B cell (primary cell): ENCODE measurements around the gene DGKE. TPM values are rescaled to one million over a fixed set of nuclear protein-coding genes. Genes with fewer than 3 reads are reported as not detected.

ENCODE experiments used
- ATAC-seq: fragments of 200-7000 bp; cut with Tn5 transposase; one replicate; pipeline ENCODE4 v1.10.0; 2021; ENCODE audit warnings: low read depth, mild to moderate bottlenecking, moderate number of reproducible peaks, moderate library complexity
- CTCF ChIA-PET: fragments of 350-600 bp; sonication (Branson Sonifier 250); formaldehyde crosslinking; loops from one replicate; lab custom pipeline; 2021; ENCODE audit warnings: antibody characterized with exemption, inconsistent platforms; lab: Charles Lee
- POLR2A ChIA-PET: fragments of 350-600 bp; sonication (Branson Sonifier 250); formaldehyde crosslinking; loops from one replicate; lab custom pipeline; 2021; ENCODE audit warnings: antibody characterized with exemption; lab: Charles Lee
- DNase-seq: peaks from one replicate; pipeline ENCODE4 v3.0.0; 2013
- H2AFZ ChIP-seq: 2 replicates; pipeline ENCODE4 v1.6.1; 2012; ENCODE audit warnings: mild to moderate bottlenecking, low read depth, low read length; ENCODE audit not compliant: insufficient read depth, poor library complexity, severe bottlenecking
- H3K27ac ChIP-seq, 2 donors: 1 replicate in 1 of 2; 2 replicates in 1 of 2; pipeline ENCODE4 v1.5.1; 2012 to 2013; ENCODE audit warnings: low read length in 2 of 2, mild to moderate bottlenecking in 2 of 2, moderate library complexity in 1 of 2
- H3K27me3 ChIP-seq, 4 experiments: fragments of 200-600 bp in 1 of 4; sonication (generic) in 1 of 4; replicated peaks in 1 of 4; 1 replicate in 2 of 4; 2 replicates in 2 of 4; pipeline versions ENCODE4 v1.6.1 to v1.7.0; 2013 to 2016; ENCODE audit warnings: low read length in 3 of 4, mild to moderate bottlenecking in 2 of 4, mixed read lengths in 1 of 4, moderate library complexity in 1 of 4; ENCODE audit not compliant: insufficient read depth in 4 of 4, control insufficient read depth in 3 of 4; ENCODE audit errors: control extremely low read depth in 1 of 4
- H3K36me3 ChIP-seq, 2 experiments: replicated peaks in 1 of 2; 1 replicate in 1 of 2; 2 replicates in 1 of 2; pipeline versions ENCODE4 v1.6.1 to v1.7.1; 2013; ENCODE audit warnings: low read length in 1 of 2; ENCODE audit not compliant: insufficient read depth in 2 of 2, control insufficient read depth in 1 of 2; ENCODE audit errors: control extremely low read depth in 1 of 2, extremely low read depth in 1 of 2
- H3K4me1 ChIP-seq, 2 donors: fragments of 200-600 bp in 1 of 2; sonication (generic) in 1 of 2; 1 replicate in 1 of 2; 2 replicates in 1 of 2; pipeline versions ENCODE4 v1.5.1 to v1.6.1; 2013 to 2017; ENCODE audit warnings: low read length in 2 of 2; ENCODE audit not compliant: control insufficient read depth in 2 of 2, insufficient read depth in 2 of 2
- H3K4me2 ChIP-seq: replicated peaks from 2 replicates; pipeline ENCODE3; 2012; ENCODE audit warnings: mild to moderate bottlenecking, low read depth, low read length; ENCODE audit not compliant: poor library complexity, severe bottlenecking
- H3K4me3 ChIP-seq, 5 experiments: fragments of 200-600 bp in 1 of 5; sonication (generic) in 1 of 5; 1 replicate in 3 of 5; 2 replicates in 2 of 5; pipeline versions ENCODE4 v1.5.1 to v1.7.0; 2011 to 2016; ENCODE audit warnings: low read length in 4 of 5, mild to moderate bottlenecking in 4 of 5, low read depth in 2 of 5, control low read depth in 1 of 5, moderate library complexity in 1 of 5; ENCODE audit not compliant: insufficient read depth in 1 of 5; ENCODE audit errors: control extremely low read depth in 1 of 5, extremely low read depth in 1 of 5
- H3K79me2 ChIP-seq: fragments of 200-600 bp; sonication (generic); one replicate; pipeline ENCODE4 v1.6.0; 2016; ENCODE audit warnings: low read length; ENCODE audit not compliant: control insufficient read depth, insufficient read depth
- H3K9ac ChIP-seq: fragments of 200-600 bp; sonication (generic); 2 replicates; pipeline ENCODE4 v1.6.1; 2017; ENCODE audit warnings: mild to moderate bottlenecking, low read length, moderate library complexity
- H3K9me3 ChIP-seq, 3 donors: one replicate each; pipeline versions ENCODE4 v1.6.1 to v1.7.1; 2013; ENCODE audit warnings: low read length in 2 of 3; ENCODE audit not compliant: control insufficient read depth in 2 of 3, insufficient read depth in 1 of 3; ENCODE audit errors: control extremely low read depth in 1 of 3
- H4K20me1 ChIP-seq: 2 replicates; pipeline ENCODE4 v1.6.0; 2012; ENCODE audit warnings: mild to moderate bottlenecking, low read length; ENCODE audit not compliant: insufficient read depth, control insufficient read depth, poor library complexity, severe bottlenecking
- H3K27ac Mint-ChIP-seq: one replicate; pipeline ENCODE4 v1.8.0; 2021; ENCODE audit warnings: mixed read lengths
- H3K27me3 Mint-ChIP-seq: one replicate; pipeline ENCODE4 v1.8.0; 2021; ENCODE audit warnings: mixed read lengths
- H3K4me1 Mint-ChIP-seq: one replicate; pipeline ENCODE4 v1.8.0; 2021; ENCODE audit warnings: mixed read lengths
- H3K4me3 Mint-ChIP-seq: one replicate; pipeline ENCODE4 v1.8.0; 2021; ENCODE audit warnings: mixed read lengths
- H3K9me3 Mint-ChIP-seq: one replicate; pipeline ENCODE4 v1.8.0; 2022; ENCODE audit warnings: mixed read lengths; ENCODE audit not compliant: insufficient read depth
- CTCF ChIP-seq: fragments of 200-600 bp; IDR thresholded peaks from one replicate; pipeline ENCODE4 v1.8.0; 2022; ENCODE audit warnings: antibody characterized with exemption, mild to moderate bottlenecking
- EZH2 ChIP-seq: IDR thresholded peaks from 2 replicates; pipeline ENCODE4 v1.6.1; 2012; ENCODE audit warnings: borderline replicate concordance, low read depth, mild to moderate bottlenecking, moderate library complexity, low read length; ENCODE audit not compliant: insufficient read depth, poor library complexity, severe bottlenecking
- WGBS: methylation state at CpG from one replicate; pipeline ENCODE4 v1.1.5; 2013; ENCODE audit warnings: missing lambda C conversion rate; ENCODE audit not compliant: insufficient coverage; 5-methylcytosine and 5-hydroxymethylcytosine counted together
- intact Hi-C: fragments of 100-400 bp; cut with micrococcal nuclease; formaldehyde crosslinking; loops from one replicate; pipeline ENCODE4 v1.10.0; 2022
- polyA plus RNA-seq: library from polyadenylated mRNA; depleted of rRNA; stranded (reverse); fragments of >200 nt; gene quantifications from 2 replicates; pipeline ENCODE4 v1.2.3, GENCODE V29; 2012
- total RNA-seq, 2 donors: library from RNA; stranded (reverse); fragments of 120-200 nt in 1 of 2; gene quantifications; 1 replicate in 1 of 2; 2 replicates in 1 of 2; pipeline versions ENCODE4 v1.2.3 to v1.2.4, GENCODE V29; 2013 to 2022

Gene DGKE
- total and polyA plus RNA-seq, 2 donors (not counting 1 experiment from before 2014, with no cell fraction given): 8.9 to 28.1 TPM

- no peak for ATAC-seq
- Histone ChIP-seq H3K27ac (peak overlapping the region in 1 of 2 donors; percentile 78), H3K9me3 (no peaks in the 10 kb centered on the region), H3K4me1 (peaks cover 21 to 24% of the 10 kb centered on the region in 2 donors), H2AFZ (no peak overlapping the region), H3K9ac (no peak overlapping the region), H4K20me1 (peaks cover 26% of the 10 kb centered on the region), H3K36me3 (peaks cover 0 to 11% of the 10 kb centered on the region in 2 experiments), H3K4me2 (no peak overlapping the region), H3K27me3 (no peaks in the 10 kb centered on the region), H3K79me2 (peaks cover 46% of the 10 kb centered on the region), H3K4me3 (no peak overlapping the region)
- CTCF ChIA-PET: interaction anchor here (6.1 kb wide), 1 partner anchor 13 kb away, joined by 37 read pairs; no protein-coding TSS in a partner anchor
- H3K4me3 Mint-ChIP-seq: no peak overlapping the region
- TF ChIP-seq EZH2 (no peak), CTCF (no peak)
- no peak for DNase-seq
- H3K9me3 Mint-ChIP-seq: no peaks in the 10 kb centered on the region
- intact Hi-C loops: loop anchor here (5.0 to 10.0 kb wide), 3 partner anchors 426 to 1253 kb away; partner anchors contain the start of genes DYNLL2, MSI2 and SRSF1
- WGBS: 94% methylated on average over 16 of the region's 16 CpGs
- no peak overlapping the region for H3K27ac Mint-ChIP-seq
- no peaks in the 10 kb centered on the region for H3K27me3 Mint-ChIP-seq
- POLR2A ChIA-PET: no interaction called here
- H3K4me1 Mint-ChIP-seq: peaks cover 36% of the 10 kb centered on the region
Observed at GRCh38 chr17:56831369-56832095, 2.4 kb upstream of the DGKE start.

- DNase-seq (peak; percentile 22), ATAC-seq (no peak)
- Mint-ChIP-seq H3K4me1 (peaks cover 43% of the 10 kb centered on the region), H3K27ac (peak overlapping the region; percentile 88), H3K9me3 (no peaks in the 10 kb centered on the region), H3K4me3 (peak overlapping the region; percentile 69), H3K27me3 (no peaks in the 10 kb centered on the region)
- Histone ChIP-seq H4K20me1 (peaks cover 26% of the 10 kb centered on the region), H3K27me3 (no peaks in the 10 kb centered on the region), H3K4me1 (peaks cover 21 to 24% of the 10 kb centered on the region in 2 donors), H3K9ac (peak overlapping the region; percentile 85), H3K27ac (peak overlapping the region; percentile 21 to 78), H3K4me2 (peak overlapping the region; percentile 93), H3K9me3 (no peaks in the 10 kb centered on the region), H2AFZ (peak overlapping the region; percentile 95), H3K4me3 (peak overlapping the region in 3 of 5 experiments; percentile 27 to 86 (median 76)), H3K36me3 (peaks cover 0 to 4% of the 10 kb centered on the region in 2 experiments), H3K79me2 (peaks cover 42% of the 10 kb centered on the region)
- ChIA-PET POLR2A (interaction anchor here (2.4 kb wide), 1 partner anchor 81 kb away, joined by 27 read pairs; the partner anchor contains the start of gene TRIM25), CTCF (interaction anchor here (0.6 to 6.1 kb wide), 6 partner anchors 8 to 108 kb away, joined by 3 to 37 read pairs (median 4); no protein-coding TSS in a partner anchor)
- no peak for TF ChIP-seq EZH2
- no peak for TF ChIP-seq CTCF
- WGBS: 100% methylated on average over 1 of the region's 4 CpGs
- intact Hi-C loops: loop anchor here (5.0 to 10.0 kb wide), 3 partner anchors 425 to 1252 kb away; partner anchors contain the start of genes DYNLL2, MSI2 and SRSF1
Observed at GRCh38 chr17:56832446-56832845, 1.5 kb upstream of the DGKE start.
